Testis (tissue), 2 donors: ENCODE results near the gene MYOG.

Experiments
- POLR2A ChIP-seq: fragments of 450-650 bp; IDR thresholded peaks from one replicate; pipeline ENCODE4 v1.6.1; 2017; ENCODE audit warnings: antibody characterized with exemption, mild to moderate bottlenecking, moderate library complexity
- TF ChIP-seq, protein P1 (sequence below), 3 experiments: fragments of 450-650 bp in 2 of 3; fragments of 200-600 bp in 1 of 3; sonication (generic) in 1 of 3; IDR thresholded peaks; one replicate each; pipeline ENCODE4 v1.5.1; 2016 to 2019; ENCODE audit warnings: antibody characterized with exemption in 3 of 3, mild to moderate bottlenecking in 2 of 3, moderate library complexity in 1 of 3

DNA sequence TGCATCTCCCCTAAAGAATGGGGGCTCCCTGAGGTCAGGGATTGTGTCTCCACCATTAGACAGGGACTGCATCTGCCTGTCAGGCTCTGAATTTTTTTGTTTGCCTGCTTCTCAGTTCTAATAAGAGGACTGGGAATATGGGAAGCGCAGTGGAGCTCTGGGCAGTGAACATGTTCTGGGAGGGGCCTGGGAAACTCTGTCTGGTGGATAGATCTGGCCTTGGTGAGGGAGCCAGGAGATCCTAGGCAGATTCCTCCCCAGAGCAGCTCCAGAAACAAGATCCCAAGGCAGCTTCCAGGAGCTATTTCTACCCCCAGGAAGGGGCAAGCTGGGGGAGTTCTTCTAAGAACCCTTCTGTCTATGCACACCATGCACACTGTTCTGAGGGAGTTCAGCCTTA is 12.6 kb upstream of the MYOG start:
- TF ChIP-seq, protein P1, sequence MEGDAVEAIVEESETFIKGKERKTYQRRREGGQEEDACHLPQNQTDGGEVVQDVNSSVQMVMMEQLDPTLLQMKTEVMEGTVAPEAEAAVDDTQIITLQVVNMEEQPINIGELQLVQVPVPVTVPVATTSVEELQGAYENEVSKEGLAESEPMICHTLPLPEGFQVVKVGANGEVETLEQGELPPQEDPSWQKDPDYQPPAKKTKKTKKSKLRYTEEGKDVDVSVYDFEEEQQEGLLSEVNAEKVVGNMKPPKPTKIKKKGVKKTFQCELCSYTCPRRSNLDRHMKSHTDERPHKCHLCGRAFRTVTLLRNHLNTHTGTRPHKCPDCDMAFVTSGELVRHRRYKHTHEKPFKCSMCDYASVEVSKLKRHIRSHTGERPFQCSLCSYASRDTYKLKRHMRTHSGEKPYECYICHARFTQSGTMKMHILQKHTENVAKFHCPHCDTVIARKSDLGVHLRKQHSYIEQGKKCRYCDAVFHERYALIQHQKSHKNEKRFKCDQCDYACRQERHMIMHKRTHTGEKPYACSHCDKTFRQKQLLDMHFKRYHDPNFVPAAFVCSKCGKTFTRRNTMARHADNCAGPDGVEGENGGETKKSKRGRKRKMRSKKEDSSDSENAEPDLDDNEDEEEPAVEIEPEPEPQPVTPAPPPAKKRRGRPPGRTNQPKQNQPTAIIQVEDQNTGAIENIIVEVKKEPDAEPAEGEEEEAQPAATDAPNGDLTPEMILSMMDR (IDR thresholded peaks at IDR 0.05), result no peak
- TF ChIP-seq POLR2A, result no peak
